WTC11 (cell line): ENCODE data around the gene CISTR. TPM values are rescaled to one million over a fixed set of nuclear protein-coding genes. Genes with fewer than 3 reads are reported as not detected.

Experiments
- ATAC-seq: fragments of 200-7000 bp; cut with Tn5 transposase; 2 replicates; pipeline ENCODE4 v1.10.0; 2021; ENCODE audit warnings: mild to moderate bottlenecking, moderate library complexity
- CTCF ChIA-PET: fragments of 300-600 bp; sonication (Branson Sonifier 250); formaldehyde crosslinking; loops from one replicate; lab custom pipeline; 2021; ENCODE audit warnings: antibody characterized with exemption; lab: Charles Lee
- POLR2A ChIA-PET: fragments of 350-600 bp; sonication (Branson Sonifier 250); formaldehyde crosslinking; loops from one replicate; lab custom pipeline; 2021; ENCODE audit warnings: antibody characterized with exemption; lab: Charles Lee
- DNase-seq: peaks from one replicate; pipeline ENCODE4 v3.0.0; 2021; ENCODE audit warnings: low spot score
- H3K27ac Mint-ChIP-seq: 2 replicates; pipeline ENCODE4 v1.8.0; 2021; ENCODE audit warnings: mixed read lengths
- H3K27me3 Mint-ChIP-seq: 2 replicates; pipeline ENCODE4 v1.8.0; 2021; ENCODE audit warnings: low read depth, mild to moderate bottlenecking, moderate library complexity, mixed read lengths
- H3K36me3 Mint-ChIP-seq: 2 replicates; pipeline ENCODE4 v1.8.0; 2021; ENCODE audit warnings: mixed read lengths
- H3K4me1 Mint-ChIP-seq: 2 replicates; pipeline ENCODE4 v1.8.0; 2022; ENCODE audit warnings: mixed read lengths
- H3K4me3 Mint-ChIP-seq: 2 replicates; pipeline ENCODE4 v1.8.0; 2021; ENCODE audit warnings: mild to moderate bottlenecking, moderate library complexity, mixed read lengths
- H3K9me3 Mint-ChIP-seq: 2 replicates; pipeline ENCODE4 v1.8.0; 2021; ENCODE audit warnings: mixed read lengths
- AR ChIP-seq: fragments of 250-450 bp; sonication (Bioruptor Pico); IDR thresholded peaks from 2 replicates; pipeline ENCODE4 v1.9.0; 2021; ENCODE audit warnings: mild to moderate bottlenecking
- ATF1 ChIP-seq: sonication (generic); formaldehyde crosslinking; IDR thresholded peaks from 2 replicates; pipeline ENCODE4 v1.8.1; 2023; ENCODE audit warnings: mild to moderate bottlenecking, moderate library complexity, missing genetic modification reagents
- CBFB ChIP-seq: sonication (generic); formaldehyde crosslinking; IDR thresholded peaks from 2 replicates; pipeline ENCODE4 v1.8.1; 2022; ENCODE audit warnings: mild to moderate bottlenecking, low read depth, missing genetic modification reagents
- CREM ChIP-seq: sonication (generic); formaldehyde crosslinking; IDR thresholded peaks from 2 replicates; pipeline ENCODE4 v1.8.1; 2022; ENCODE audit warnings: mild to moderate bottlenecking, missing genetic modification reagents, moderate library complexity
- CTCF ChIP-seq: fragments of 200-600 bp; IDR thresholded peaks from 2 replicates; pipeline ENCODE4 v1.8.0; 2022; ENCODE audit warnings: antibody characterized with exemption
- E2F4 ChIP-seq: sonication (generic); formaldehyde crosslinking; IDR thresholded peaks from 2 replicates; pipeline ENCODE4 v1.8.1; 2022; ENCODE audit warnings: low read depth, mild to moderate bottlenecking, moderate library complexity, missing genetic modification reagents, borderline replicate concordance
- FOXP1 ChIP-seq: sonication (generic); formaldehyde crosslinking; IDR thresholded peaks from 2 replicates; pipeline ENCODE4 v1.8.0; 2022; ENCODE audit warnings: missing genetic modification reagents, mild to moderate bottlenecking, moderate library complexity, borderline replicate concordance
- OVOL2 ChIP-seq: fragments of 250-450 bp; sonication (Bioruptor Pico); IDR thresholded peaks from 2 replicates; pipeline ENCODE4 v1.9.0; 2021; ENCODE audit warnings: mild to moderate bottlenecking, borderline replicate concordance
- PRRX2 ChIP-seq: fragments of 250-450 bp; sonication (Bioruptor Pico); IDR thresholded peaks from 2 replicates; pipeline ENCODE4 v1.8.0; 2021; ENCODE audit warnings: mild to moderate bottlenecking
- SOX15 ChIP-seq: fragments of 250-450 bp; sonication (Bioruptor Pico); IDR thresholded peaks from 2 replicates; pipeline ENCODE4 v1.9.0; 2021; ENCODE audit warnings: mild to moderate bottlenecking
- STAT6 ChIP-seq: sonication (generic); formaldehyde crosslinking; conservative IDR thresholded peaks from 2 replicates; pipeline ENCODE4 v1.8.1; 2023; ENCODE audit warnings: mild to moderate bottlenecking, low read depth, missing genetic modification reagents, moderate library complexity
- ZNF121 ChIP-seq: sonication (generic); formaldehyde crosslinking; IDR thresholded peaks from 2 replicates; pipeline ENCODE4 v1.8.0; 2023; ENCODE audit warnings: missing genetic modification reagents
- ZNF263 ChIP-seq: sonication (generic); formaldehyde crosslinking; IDR thresholded peaks from 2 replicates; pipeline ENCODE4 v1.8.1; 2022; ENCODE audit warnings: low read depth, mild to moderate bottlenecking, moderate library complexity, missing genetic modification reagents
- ZNF425 ChIP-seq: fragments of 250-450 bp; sonication (Bioruptor Pico); conservative IDR thresholded peaks from 2 replicates; pipeline ENCODE4 v1.9.0; 2021; ENCODE audit warnings: mild to moderate bottlenecking
- total RNA-seq: library from RNA; stranded (reverse); gene quantifications from 3 replicates; pipeline ENCODE4 v1.2.3, GENCODE V29; 2021

The CISTR gene
- total RNA-seq, 1 experiment from 2014 or later: 0.81 TPM

GRCh38 chr12:53712059-53712643, 39.6 kb downstream of the CISTR start:
- H3K27ac Mint-ChIP-seq: no peak overlapping the region
- no peak overlapping the region for H3K4me3 Mint-ChIP-seq

More at GRCh38 chr12:53712059-53712643, 39.6 kb downstream of the CISTR start:
- Mint-ChIP-seq H3K27me3 (peaks cover 17% of the 10 kb centered on the region), H3K36me3 (no peaks in the 10 kb centered on the region), H3K9me3 (no peaks in the 10 kb centered on the region), H3K4me1 (peaks cover 7% of the 10 kb centered on the region; the same call in 1 of the 2 replicates)
- ATAC-seq (no peak), DNase-seq (no peak)
- POLR2A ChIA-PET: no interaction called here
- TF ChIP-seq E2F4 (CRISPR knock-in tag) (no peak), ATF1 (no peak), PRRX2 (no peak), CBFB (no peak), STAT6 (CRISPR knock-in tag) (no peak), ZNF263 (CRISPR knock-in tag) (no peak), ZNF121 (no peak), CREM (CRISPR knock-in tag) (no peak), ZNF425 (CRISPR knock-in tag) (no peak), SOX15 (CRISPR knock-in tag) (no peak), AR (no peak), CTCF (no peak), FOXP1 (CRISPR knock-in tag) (no peak), OVOL2 (CRISPR knock-in tag) (no peak)
- CTCF ChIA-PET: no interaction called here
